CD4-positive, alpha-beta T cell treated with Interleukin-4 for 1 hour (primary cell): ENCODE data around the gene DISC1.

Experiments used
- DNase-seq, 2 donors: peaks; one replicate each; pipeline ENCODE4 v3.0.0-alpha.2; 2020 to 2022

Gene DISC1

DNA sequence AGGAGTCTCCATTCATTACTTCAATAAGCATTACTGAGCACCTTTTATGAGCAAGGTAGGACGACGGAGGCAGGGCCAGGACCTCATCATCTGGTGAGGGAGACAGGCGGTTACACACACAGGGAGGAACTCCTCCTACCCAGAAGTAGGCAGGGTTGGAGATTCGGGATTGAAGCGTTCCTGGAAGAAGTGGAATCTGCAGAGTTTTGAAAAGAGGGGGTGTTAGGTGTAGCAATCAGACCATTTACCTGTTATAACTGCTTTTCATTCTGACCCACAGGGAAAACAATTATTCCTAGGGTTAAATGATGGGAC lies 392.4 kb downstream of the DISC1 start:
- no peak for DNase-seq

DNA sequence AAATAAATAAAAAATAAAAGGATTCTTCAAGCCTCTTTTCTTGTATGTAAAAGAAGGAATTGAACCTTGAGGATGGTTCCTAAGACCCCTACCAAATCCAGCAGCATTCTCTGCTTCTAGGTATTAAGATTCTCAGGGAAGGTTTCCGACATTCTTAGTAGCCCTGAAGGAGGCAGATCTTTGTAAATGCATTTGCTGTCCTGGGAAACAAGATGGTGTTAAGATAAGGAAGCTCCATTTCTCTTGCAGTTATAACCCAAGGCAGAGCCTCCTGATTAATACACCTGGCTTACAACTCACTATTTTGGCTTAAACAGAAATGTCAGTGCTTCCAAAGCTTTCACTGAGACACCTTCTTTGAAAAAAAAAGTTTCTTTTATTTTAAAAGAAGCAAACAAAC lies 393.8 kb downstream of the DISC1 start:
- no peak for DNase-seq

DNA sequence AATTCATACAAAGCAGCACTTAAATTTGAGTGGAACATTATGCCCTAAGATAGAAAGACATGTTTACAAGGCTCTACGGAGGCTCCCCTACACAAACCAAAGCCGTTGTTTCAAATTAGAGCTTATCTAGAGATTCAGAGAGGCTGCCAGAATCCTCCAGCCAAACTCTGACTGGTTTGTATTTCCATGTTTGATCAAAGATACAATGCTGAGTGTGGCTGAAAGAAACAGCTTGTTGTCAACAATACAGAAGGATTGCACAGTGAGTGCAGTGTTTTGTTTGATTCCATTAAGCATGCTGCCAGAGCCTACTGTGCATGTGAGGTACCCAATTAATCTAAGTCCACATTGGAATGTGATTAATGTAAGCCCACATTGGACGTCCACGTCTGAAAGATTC lies 402.7 kb downstream of the DISC1 start:
- DNase-seq: no peak

DNA sequence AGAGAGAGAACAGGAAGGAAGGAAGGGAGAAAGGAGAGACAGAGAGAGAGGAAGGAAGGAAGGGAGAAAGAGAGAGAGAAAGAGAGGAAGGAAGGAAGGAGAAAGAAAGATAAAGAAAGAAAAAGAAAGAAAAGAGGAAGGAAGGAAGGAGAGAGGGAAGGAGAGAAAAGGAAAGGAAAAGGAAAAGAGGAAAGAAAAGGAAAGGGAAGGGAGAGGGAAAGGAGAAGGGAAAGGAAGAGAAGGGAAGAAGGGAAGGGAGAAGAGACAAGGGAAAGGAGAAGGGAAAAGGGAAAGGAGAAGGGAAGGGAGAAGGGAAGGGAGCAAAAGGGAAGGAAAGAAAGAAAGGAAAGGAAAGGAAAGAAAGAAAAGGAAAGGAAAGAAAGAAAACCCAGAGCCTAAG lies 404.6 kb downstream of the DISC1 start:
- no peak for DNase-seq

DNA sequence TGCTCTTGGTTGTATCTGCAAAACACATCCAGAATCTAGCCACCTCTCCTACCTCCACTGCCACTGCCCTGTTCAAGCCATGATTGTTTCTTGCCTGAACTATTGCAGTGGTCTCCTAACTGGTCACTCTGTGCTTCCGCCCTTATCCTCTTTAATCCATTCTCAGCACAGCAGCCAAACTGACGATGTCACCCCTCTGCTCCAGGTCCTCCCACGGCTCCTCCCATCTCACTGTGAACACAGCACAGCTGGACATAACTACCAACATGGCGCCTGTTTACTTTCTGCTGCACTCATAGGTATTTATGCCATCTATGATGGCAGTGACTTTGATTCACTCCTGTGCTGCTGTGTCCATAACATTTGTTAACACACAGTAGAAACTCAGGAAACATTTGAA lies 406.7 kb downstream of the DISC1 start:
- DNase-seq: no peak

DNA sequence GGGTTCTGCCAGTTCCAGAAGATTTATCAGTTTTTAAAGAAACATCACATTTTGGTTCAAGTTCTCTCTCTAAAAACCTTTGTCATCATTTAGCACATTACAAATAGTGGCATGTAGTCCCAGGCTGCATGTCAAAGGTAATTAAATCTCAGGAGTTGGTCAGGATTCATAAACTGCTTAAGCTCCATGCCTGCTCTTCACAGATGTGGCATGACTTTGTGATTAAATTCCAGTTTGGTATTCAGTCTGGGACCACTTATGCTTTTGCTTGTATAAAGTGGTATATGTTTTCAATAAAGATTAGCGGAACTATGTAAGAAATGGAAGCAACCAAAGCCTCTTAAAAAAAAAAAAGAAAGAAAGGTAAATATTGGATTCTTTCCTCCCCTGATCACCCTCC lies 408.0 kb downstream of the DISC1 start:
- DNase-seq: no peak

DNA sequence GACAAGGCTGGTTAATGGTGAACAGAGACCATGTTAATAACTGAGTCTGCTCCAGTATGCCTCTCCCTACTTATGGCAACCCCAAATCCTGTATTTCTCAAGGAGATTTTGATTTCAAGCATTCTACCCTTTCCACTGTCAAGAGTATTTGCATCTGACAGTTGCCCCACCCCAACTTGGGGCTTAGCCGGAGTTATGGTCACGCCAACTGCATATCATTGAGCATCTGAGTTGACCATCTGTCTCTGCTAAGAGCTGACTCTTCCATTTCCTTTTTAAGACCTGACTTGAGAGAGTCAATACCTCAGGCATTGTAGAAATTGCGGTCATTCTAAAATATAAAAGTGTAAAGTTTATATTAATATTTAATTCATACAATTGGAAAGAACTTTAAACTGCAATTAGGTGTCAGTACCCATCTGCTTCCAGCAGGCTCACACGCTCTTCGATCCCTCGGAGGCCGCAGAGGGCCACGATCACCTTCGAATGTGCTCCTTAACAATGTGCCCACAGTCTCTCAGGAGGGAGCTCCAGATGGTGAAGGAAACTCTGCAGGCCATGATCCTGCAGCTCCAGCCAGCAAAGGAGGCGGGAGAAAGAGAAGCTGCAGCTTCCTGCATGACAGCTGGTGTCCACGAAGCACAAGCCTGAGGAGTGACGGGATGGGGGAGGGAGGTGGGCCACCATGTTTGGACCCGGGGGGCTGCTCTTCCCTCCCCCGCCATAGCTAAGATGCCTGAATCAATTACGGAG lies 409.8 kb downstream of the DISC1 start:
- DNase-seq: no peak

DNA sequence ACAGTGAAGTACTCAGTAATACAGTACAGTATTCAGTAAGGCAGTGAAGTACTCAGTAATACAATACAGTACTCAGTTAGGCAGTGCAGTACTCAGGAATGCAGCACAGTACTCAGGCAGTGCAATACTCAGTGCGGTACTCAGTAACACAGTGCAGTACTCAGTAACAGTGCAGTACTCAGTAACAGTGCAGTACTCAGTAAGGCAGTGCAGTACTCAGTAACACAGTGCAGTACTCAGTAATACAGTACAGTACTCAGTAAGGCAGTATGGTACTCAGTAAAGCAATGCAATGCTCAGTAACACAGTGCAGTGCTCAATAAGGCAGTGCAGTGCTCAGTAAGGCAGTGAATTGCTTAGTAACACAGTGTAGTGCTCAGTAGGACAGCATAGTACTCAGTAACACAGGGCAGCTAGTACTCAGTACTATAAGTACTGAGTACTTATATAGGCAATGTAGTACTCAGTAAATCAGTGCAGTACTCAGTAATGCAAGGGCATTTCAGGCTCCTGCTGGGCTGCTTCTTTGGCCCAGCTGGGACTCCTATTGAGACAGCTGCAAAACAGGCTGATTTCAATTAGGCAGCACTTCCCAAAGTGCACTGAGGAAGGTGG lies 411.3 kb downstream of the DISC1 start:
- DNase-seq: no peak

DNA sequence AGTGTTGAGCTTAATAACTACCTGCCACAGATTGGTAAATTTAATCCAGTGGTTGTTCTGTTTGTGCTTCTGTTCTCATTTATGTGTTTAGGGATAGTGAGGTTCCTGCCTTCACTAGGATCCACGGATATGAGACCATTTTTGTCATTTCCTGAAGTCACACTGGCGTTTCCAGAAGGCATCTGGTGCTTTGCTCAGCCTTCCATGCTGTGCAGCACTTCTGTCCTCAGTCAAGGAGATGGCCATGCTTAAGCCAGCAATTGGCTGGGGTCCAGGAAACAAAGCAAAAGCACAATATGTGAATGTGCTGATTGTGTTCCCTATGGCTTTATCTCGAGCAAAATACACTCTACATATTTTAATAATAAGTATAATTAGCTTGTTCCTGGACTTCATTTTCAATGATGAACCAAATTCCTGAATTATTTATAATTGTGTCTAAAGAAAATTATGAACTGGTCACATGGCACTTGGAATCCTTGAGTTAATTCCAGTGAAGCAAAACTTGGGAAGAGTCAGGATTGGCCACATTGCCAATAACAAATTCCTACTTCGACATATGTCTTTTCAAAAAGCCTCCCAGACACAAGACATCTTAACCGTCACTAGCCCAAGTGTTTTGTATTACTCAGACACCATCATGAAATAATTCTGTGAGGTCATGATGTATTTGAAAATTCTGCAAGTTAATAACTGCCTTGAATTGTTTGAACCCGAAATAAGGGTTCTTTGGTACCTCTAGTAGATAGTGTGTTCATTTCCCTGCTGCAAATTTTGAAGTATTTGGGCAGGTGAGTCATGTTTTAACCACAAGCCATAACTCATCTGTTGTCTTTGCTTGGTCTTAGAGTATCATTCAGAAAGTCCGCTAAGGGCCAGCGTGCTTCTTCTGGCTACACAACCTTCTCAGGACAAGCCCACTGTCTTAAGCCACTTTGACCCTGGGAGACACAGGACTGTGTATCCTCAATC lies 412.4 kb downstream of the DISC1 start:
- no peak for DNase-seq

DNA sequence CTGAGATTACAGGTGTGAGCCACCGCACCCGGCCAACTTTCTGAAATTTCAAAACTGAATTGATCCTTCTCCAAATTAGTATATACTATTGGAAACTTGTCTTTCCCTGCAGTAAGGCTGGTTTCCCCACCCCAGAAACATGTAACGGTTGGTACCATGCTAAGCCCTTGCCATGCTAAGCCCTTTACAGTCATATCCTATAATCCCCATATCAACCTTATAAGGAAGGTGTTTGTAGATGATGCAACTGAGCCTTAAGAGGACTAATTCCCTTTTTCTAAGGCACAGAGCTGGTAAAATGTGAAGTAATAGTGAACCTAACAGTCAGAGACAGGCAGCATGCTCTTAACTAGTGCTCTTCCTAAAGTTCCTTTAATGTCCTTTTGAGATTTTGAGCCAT lies 413.7 kb downstream of the DISC1 start:
- DNase-seq: no peak

DNA sequence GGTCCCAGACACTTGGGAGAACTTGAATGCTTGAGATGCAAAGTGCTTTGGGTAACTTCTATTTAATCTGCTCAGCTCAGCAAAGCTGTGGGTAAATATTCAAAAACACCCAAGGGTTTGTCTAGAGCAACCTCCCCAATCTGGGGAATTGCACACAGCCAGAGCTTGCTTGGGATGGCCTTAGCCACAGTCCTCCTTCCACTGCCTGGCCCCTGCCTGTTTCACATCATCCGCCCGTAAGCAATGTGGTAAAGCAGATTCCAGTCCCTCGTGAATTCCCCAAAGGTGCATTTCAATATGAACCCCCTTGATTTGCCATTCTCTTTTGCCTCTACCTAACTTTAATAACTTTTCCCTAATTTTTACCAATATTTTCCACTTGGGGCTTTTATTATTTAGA lies 418.1 kb downstream of the DISC1 start:
- no peak for DNase-seq

DNA sequence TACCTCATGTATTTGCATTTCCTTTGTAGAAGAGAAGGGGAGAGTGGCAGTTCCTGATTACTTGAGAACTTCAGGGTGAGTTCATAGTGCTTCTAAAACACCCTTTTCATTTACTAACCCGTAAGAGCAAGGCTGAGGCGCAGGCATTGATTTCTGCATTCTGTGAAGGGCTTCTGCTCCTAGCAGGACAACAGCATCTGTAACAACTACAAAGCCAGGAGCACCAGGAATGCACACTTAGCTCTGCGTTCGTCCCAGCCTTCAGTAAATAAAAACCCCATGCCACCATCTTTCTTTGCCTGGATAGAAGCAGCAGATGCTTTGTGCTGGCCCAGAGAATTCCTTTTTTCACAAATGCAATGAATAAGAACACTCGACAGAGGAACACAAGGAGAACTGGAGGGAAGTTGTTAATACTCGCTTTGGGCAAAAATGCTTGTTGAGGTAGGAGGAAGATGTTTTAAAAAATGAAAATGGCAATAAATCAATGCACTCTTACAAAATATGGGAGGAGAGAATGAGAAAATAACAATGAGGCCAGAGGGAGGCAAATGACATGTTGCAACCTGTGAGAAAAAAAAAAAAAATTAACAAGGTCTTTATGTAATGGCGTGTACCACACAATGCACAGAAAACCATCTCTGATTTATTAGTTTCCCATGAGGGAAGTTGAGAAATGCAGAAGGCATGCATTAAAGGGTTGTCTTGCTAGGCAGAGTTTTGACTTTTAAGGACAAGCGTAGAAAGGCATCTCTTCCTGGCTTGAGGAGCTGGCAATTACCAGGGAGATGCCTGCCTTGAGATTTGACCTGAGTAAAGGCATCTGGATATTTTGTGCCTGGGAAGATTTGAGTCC lies 418.8 kb downstream of the DISC1 start:
- no peak for DNase-seq

DNA sequence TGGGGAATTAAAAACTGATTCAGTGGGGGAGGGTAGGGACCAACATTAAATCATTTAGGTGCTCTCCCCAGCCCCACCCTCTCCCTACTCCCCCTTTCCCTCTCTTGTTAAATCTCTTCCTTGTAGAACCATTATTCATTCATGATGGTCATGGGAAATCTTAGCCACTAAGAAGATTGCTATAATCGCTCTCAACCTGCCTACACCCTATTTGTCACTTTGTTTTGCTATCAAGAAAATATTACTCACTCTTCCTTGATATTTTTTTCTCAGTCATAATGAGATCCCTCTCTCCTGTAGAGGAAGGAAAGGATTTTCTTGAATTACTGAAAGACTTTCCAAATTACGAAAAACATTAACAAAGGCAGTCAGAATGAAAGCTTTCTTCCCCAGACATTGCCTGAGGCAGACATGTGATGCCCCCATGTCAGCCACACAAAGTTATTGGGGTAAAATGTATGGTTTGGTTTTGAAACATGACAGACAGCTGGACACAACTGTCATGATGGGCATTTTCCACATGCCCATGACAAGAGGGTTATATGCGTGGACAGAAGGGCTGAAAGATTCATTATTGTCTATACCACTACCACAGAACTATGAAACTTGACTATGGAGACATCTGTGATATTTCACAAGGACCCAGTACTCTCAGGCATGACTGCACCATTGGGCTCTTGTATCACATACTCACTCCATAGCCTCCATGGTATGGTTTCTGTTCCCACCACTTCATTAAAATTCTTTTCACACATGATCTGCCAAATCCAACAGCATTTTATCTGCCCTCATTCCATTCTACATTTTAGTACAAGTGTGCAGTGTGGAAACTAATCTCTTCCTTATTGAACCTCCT lies 420.1 kb downstream of the DISC1 start:
- no peak for DNase-seq

DNA sequence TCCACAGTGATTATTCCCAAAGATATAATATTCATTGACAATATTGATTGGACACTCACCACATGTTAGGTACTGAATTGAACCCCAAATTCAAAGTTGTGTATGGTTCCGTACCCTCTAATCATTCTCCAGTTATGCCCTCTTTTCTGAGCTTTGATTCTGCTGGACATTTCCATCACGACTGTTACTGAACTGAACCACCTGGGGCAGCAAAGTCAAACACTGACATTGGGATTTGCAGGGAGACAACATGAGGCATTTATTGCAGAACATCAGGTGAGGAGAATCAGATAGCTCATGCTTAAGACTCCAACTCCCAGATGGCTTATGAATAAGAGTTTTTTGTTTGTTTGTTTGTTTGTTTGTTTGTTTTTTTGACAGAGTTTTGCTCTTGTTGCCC lies 420.9 kb downstream of the DISC1 start:
- DNase-seq: no peak

DNA sequence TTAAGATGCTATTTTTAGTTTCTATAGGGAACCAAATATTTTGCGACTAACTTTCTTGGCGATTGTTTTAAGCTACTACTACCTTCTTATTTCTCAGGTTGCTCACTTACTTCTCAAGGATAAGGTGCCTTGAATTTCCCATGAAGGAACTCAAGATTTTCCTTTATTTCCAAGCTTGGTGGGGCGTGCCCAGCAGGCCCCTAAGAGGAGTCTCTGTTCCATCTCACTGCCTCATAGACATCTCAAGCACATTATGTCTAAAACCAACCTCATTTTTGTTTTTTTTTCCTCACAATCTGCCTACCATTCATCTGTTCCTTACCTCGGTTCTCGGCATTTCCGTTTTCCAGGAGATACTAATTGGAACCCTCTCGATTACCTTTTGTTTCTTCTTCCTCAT lies 421.9 kb downstream of the DISC1 start:
- DNase-seq: no peak

DNA sequence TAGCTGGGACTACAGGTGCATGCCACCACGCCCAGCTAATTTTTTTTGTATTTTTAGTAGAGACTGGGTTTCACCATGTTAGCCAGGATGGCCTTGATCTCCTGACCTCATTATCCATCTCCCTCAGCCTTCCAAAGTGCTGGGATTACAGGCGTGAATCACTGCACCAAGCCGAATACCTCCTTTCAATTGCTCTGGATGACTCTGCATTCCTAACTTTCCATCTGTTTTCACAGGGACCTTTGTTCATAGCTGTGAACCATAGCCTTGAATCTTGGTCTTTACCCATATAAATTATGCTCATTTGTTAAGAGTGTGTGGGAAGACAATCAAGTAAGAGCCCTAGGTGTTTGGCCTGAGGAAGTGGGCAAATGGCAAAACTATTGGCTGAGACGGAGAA lies 422.7 kb downstream of the DISC1 start:
- DNase-seq: no peak

DNA sequence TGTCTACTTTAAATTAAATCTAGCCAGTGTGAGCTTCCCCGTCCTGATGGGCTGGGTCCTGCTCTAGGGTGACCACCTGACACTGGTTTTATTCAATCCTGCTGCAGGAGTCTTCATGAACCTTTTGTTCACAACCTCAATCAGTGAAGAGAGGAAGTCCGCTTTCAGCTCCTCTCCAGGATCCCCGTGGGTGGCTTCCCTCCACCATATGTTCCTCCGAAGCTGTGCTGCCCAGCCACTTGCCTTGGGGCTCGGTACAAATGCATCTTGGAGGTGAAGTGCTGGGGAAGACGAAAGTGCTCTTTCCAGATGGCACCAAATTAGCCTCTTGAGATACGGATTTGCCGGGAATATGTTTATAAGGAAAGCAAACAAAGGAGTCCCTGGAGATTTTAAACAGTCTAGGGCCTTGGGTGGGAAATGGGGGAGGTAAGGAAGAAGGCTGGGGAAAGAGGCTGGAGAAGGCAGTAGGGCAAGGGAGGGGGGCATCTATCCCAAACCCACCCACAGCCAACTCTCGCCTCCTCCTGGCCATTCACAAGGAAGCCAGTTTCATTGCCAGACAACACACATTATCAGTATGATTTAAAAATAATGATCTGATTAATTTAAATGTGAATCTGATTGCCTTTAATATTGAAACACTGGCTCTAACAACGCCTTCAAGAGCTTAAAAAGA lies 430.8 kb downstream of the DISC1 start:
- no peak for DNase-seq

DNA sequence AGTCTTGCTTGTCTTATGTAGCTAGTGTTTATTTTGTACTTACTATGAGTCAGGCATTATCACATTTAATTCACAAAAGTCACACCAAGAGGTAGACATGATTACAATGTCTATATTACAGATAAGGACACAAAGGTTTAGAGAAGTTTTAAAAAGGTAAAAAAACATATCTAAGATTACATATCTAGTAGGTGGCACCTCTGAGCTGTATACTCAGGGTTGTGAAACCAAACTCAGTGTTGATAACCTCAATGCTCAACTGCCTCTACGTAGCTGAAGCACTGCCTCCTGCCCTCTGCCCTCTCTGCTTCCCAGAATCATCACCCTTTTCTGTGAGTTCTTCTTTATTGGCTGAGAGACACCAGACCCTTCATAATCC lies 431.3 kb downstream of the DISC1 start:
- no peak for DNase-seq

DNA sequence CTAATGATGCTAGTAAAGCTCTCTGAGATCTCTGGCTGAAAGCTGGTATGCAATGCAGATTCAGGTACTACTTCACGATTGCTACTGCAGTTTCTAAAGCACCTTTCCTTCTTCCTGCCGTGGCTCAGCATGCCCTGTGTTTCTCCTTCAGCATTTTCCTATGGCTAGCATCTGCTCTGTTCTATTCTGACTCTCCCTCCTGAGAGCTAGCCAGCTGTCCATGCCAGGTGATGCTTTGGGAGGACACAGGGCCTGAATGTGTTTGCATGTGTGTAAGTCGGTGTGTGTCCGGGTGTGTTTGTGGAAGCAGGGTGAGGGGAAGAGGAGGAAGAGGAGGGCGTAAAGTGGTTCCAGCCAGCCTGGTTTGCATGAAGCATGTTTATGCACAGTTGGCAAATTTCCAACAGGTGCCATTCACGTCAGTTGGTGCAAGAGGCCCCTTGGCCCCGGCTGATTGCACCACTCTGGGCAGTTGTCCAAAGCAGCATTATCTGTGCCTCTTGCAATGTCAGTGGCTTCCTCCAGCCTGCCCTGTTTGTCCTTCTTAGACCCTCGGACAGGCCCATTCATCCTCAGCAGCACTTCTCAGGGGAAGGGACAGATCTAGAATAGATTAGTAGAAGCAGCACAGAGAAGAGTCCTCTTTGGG lies 433.3 kb downstream of the DISC1 start:
- DNase-seq: no peak

DNA sequence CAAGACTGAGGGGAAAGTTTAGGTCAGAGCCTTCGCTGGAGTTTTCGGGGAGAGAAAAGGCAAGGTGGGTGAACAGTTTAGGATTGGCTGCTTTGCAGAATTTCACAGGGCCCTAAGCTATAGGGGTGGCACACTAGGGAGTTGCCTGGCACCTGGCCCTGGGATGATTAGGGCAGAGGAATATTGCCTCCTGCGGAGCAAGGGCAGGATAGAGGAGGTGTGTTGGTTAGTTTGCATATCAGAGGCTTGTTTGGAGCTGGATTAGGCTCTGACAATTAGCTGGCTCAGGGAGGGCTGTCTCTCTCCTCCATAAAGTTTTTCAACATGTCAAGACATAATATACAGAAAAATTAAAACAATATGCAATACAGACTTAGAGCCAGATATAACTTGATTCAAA lies 436.4 kb downstream of the DISC1 start:
- DNase-seq: no peak

DNA sequence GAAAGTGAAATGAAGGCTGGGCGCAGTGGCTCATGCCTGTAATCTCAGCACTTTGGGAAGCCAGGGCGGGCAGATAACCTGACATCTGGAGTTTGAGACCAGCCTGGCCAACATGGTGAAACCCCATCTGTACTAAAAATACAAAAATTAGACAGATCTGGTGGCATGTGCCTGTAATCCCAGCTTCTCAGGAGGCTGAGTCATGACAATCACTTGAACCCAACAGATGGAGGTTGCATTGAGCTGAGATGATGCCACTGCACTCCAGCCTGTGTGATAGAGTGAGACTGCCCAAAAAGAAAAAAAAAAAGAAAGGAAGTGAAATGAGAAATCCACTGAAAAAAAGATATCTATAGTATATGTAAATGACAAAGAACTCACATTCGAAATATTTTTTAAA lies 439.9 kb downstream of the DISC1 start:
- DNase-seq: no peak
